Neural cell (in vitro differentiated cells): ENCODE data around the gene TTC39C. TPM values are rescaled to one million over a fixed set of nuclear protein-coding genes. Genes with fewer than 3 reads are reported as not detected.
"Not testable (repeated sequence)": the region's sequence is repeated elsewhere in the genome, so short reads cannot be mapped to it uniquely, and the experiment has no call there.

Experiments
- H2AFZ ChIP-seq: fragments of 200-600, 300-800 bp; sonication (generic), shearing (Covaris generic); 2 replicates; pipeline ENCODE4 v1.6.0; 2014; ENCODE audit warnings: low read depth, mild to moderate bottlenecking, antibody characterized with exemption, low read length, moderate library complexity
- H3F3A ChIP-seq: fragments of 200-600 bp; shearing (Covaris generic); 2 replicates; pipeline ENCODE4 v1.6.1; 2016; ENCODE audit warnings: mild to moderate bottlenecking, moderate library complexity, mixed read lengths, antibody characterized with exemption, low read length; ENCODE audit not compliant: insufficient read depth, poor library complexity, severe bottlenecking
- H3K27ac ChIP-seq: fragments of 200-600, 300-800 bp; sonication (generic), shearing (Covaris generic); 2 replicates; pipeline ENCODE4 v1.5.1; 2014; ENCODE audit warnings: mild to moderate bottlenecking, low read length, moderate library complexity
- H3K27me3 ChIP-seq: fragments of 300-800, 200-600 bp; sonication (generic), shearing (Covaris generic); 2 replicates; pipeline ENCODE4 v1.6.0; 2014; ENCODE audit warnings: mild to moderate bottlenecking, low read depth, low read length, moderate library complexity; ENCODE audit not compliant: insufficient read depth
- H3K36me3 ChIP-seq: fragments of 300-800, 200-600 bp; sonication (generic), shearing (Covaris generic); 2 replicates; pipeline ENCODE4 v1.5.1; 2014; ENCODE audit warnings: mild to moderate bottlenecking, antibody characterized with exemption, low read length, moderate library complexity; ENCODE audit not compliant: insufficient read depth
- H3K4me2 ChIP-seq: fragments of 300-800, 200-600 bp; sonication (generic), shearing (Covaris generic); 2 replicates; pipeline ENCODE4 v1.6.0; 2014; ENCODE audit warnings: mild to moderate bottlenecking, low read length
- H3K4me3 ChIP-seq: fragments of 300-800, 200-600 bp; sonication (generic), shearing (Covaris generic); 2 replicates; pipeline ENCODE4 v1.5.1; 2014; ENCODE audit warnings: mild to moderate bottlenecking, low read length, moderate library complexity
- H3K79me2 ChIP-seq: fragments of 200-600 bp; shearing (Covaris generic); replicated peaks from 2 replicates; pipeline ENCODE4 v1.6.0; 2014; ENCODE audit warnings: mild to moderate bottlenecking, low read length, moderate library complexity; ENCODE audit not compliant: insufficient read depth
- H3K9ac ChIP-seq: fragments of 300-800, 200-600 bp; sonication (generic), shearing (Covaris generic); 2 replicates; pipeline ENCODE4 v1.6.1; 2016; ENCODE audit warnings: mild to moderate bottlenecking, low read length, mixed read lengths
- H3K9me2 ChIP-seq: fragments of 200-600 bp; shearing (Covaris generic); 2 replicates; pipeline ENCODE4 v1.6.1; 2016; ENCODE audit warnings: mild to moderate bottlenecking, low read length, mixed read lengths; ENCODE audit not compliant: insufficient read depth
- H3K9me3 ChIP-seq: fragments of 200-600, 300-800 bp; sonication (generic), shearing (Covaris generic); 2 replicates; pipeline ENCODE4 v1.6.1; 2016; ENCODE audit warnings: mild to moderate bottlenecking, mixed run types, low read length, moderate library complexity, mixed read lengths
- H4K20me1 ChIP-seq: fragments of 200-600 bp; shearing (Covaris generic); 2 replicates; pipeline ENCODE4 v1.6.1; 2016; ENCODE audit warnings: mild to moderate bottlenecking, mixed run types; ENCODE audit not compliant: insufficient read depth
- CTCF ChIP-seq: fragments of 450-650 bp; IDR thresholded peaks from 2 replicates; pipeline ENCODE4 v1.5.1; 2014; ENCODE audit warnings: antibody characterized with exemption, mild to moderate bottlenecking, moderate library complexity; ENCODE audit not compliant: poor library complexity, severe bottlenecking
- EP300 ChIP-seq: fragments of 450-650 bp; conservative IDR thresholded peaks from 2 replicates; pipeline ENCODE4 v1.6.1; 2014; ENCODE audit warnings: antibody characterized with exemption, mild to moderate bottlenecking, moderate library complexity; ENCODE audit not compliant: poor library complexity, severe bottlenecking
- EZH2 ChIP-seq: fragments of 200-600, 300-800 bp; shearing (Covaris generic), sonication (generic); IDR thresholded peaks from 2 replicates; pipeline ENCODE4 v1.6.1; 2014; ENCODE audit warnings: antibody characterized with exemption, low read length, borderline replicate concordance, mild to moderate bottlenecking; ENCODE audit not compliant: insufficient read depth, poor library complexity, severe bottlenecking
- MXI1 ChIP-seq: fragments of 450-650 bp; conservative IDR thresholded peaks from 2 replicates; pipeline ENCODE4 v1.6.1; 2014; ENCODE audit warnings: antibody characterized with exemption, mild to moderate bottlenecking; ENCODE audit not compliant: poor library complexity, severe bottlenecking
- POLR2AphosphoS5 ChIP-seq: IDR thresholded peaks from 2 replicates; pipeline ENCODE4 v1.6.1; 2012
- RAD21 ChIP-seq: fragments of 450-650 bp; conservative IDR thresholded peaks from 2 replicates; pipeline ENCODE4 v1.6.1; 2014; ENCODE audit warnings: antibody characterized with exemption, mild to moderate bottlenecking, moderate library complexity
- REST ChIP-seq: IDR thresholded peaks from 2 replicates; pipeline ENCODE4 v1.6.1; 2012; ENCODE audit warnings: borderline replicate concordance
- SMC3 ChIP-seq: fragments of 450-650 bp; conservative IDR thresholded peaks from 2 replicates; pipeline ENCODE4 v1.6.1; 2014; ENCODE audit warnings: antibody characterized with exemption, mild to moderate bottlenecking, moderate library complexity; ENCODE audit not compliant: poor library complexity
- TAF1 ChIP-seq: IDR thresholded peaks from 2 replicates; pipeline ENCODE4 v1.6.1; 2012; ENCODE audit warnings: low read depth
- polyA plus RNA-seq: library from polyadenylated mRNA; depleted of rRNA; stranded (reverse); fragments of >200 nt; gene quantifications from 2 replicates; pipeline ENCODE4 v1.2.3, GENCODE V29; 2014

The TTC39C gene
- polyA plus RNA-seq, 1 donor from 2014 or later = 19.9 TPM

- no peaks in the 10 kb centered on the region for H4K20me1 ChIP-seq
- no peaks in the 10 kb centered on the region for H3K36me3 ChIP-seq
- H3K9me2 ChIP-seq = no peaks in the 10 kb centered on the region
- no peaks in the 10 kb centered on the region for H3K9me3 ChIP-seq
- no peaks in the 10 kb centered on the region for H3K79me2 ChIP-seq
- H3K9ac ChIP-seq = no peak overlapping the region
- TF ChIP-seq POLR2AphosphoS5 = no peak
- no peak for TF ChIP-seq SMC3
- no peak for TF ChIP-seq TAF1
- no peak for TF ChIP-seq MXI1
- no peak for TF ChIP-seq RAD21
- no peak for TF ChIP-seq EZH2
- TF ChIP-seq REST = no peak
- no peak overlapping the region for H2AFZ ChIP-seq
- H3K27ac ChIP-seq = no peak overlapping the region
- no peak overlapping the region for H3K4me3 ChIP-seq
- H3F3A ChIP-seq = no peaks in the 10 kb centered on the region
- H3K4me2 ChIP-seq = no peak overlapping the region
- peaks cover 3% of the 10 kb centered on the region for H3K27me3 ChIP-seq
Observed at GRCh38 chr18:24140697-24141096, 126.1 kb downstream of the TTC39C start.

GRCh38 chr18:24142376-24142775 lies 127.8 kb downstream of the TTC39C start:
- H3K79me2 ChIP-seq = no peaks in the 10 kb centered on the region
- H3K9ac ChIP-seq = no peak overlapping the region
- peaks cover 2% of the 10 kb centered on the region for H3K9me3 ChIP-seq
- no peak overlapping the region for H3K4me2 ChIP-seq
- no peaks in the 10 kb centered on the region for H4K20me1 ChIP-seq
- H2AFZ ChIP-seq = no peak overlapping the region
- no peaks in the 10 kb centered on the region for H3K9me2 ChIP-seq
- H3K27me3 ChIP-seq = peaks cover 3% of the 10 kb centered on the region
- no peaks in the 10 kb centered on the region for H3K36me3 ChIP-seq
- no peaks in the 10 kb centered on the region for H3F3A ChIP-seq
- TF ChIP-seq CTCF (no peak), EZH2 (no peak), TAF1 (no peak), SMC3 (no peak), RAD21 (no peak), MXI1 (no peak), REST (no peak), POLR2AphosphoS5 (no peak), EP300 (no peak)
- H3K4me3 ChIP-seq = no peak overlapping the region
- no peak overlapping the region for H3K27ac ChIP-seq

GRCh38 chr18:24149591-24149990 lies 135.0 kb downstream of the TTC39C start:
- H4K20me1 ChIP-seq, H3K4me3 ChIP-seq, H2AFZ ChIP-seq, H3K4me2 ChIP-seq, H3K9ac ChIP-seq, H3K27ac ChIP-seq, H3F3A ChIP-seq, H3K9me2 ChIP-seq, H3K79me2 ChIP-seq, H3K9me3 ChIP-seq, H3K36me3 ChIP-seq, H3K27me3 ChIP-seq: not testable (repeated sequence)
